Activated naive CD8-positive, alpha-beta T cell treated with anti-CD3 and anti-CD28 coated beads, Interleukin-2, amount 50 U/mL, for 24 hours (primary cell): Measurements from ENCODE around the gene SIX5.

ENCODE experiments used
- ATAC-seq: fragments of 150-1000 bp; cut with Tn5 transposase; one replicate; pipeline ENCODE4 v1.10.0; 2021
- DNase-seq: peaks from one replicate; pipeline ENCODE4 v3.0.0; 2021
- H3K27ac Mint-ChIP-seq: one replicate; pipeline ENCODE4 v1.8.0; 2021; ENCODE audit warnings: mild to moderate bottlenecking, mixed read lengths
- H3K27me3 Mint-ChIP-seq: one replicate; pipeline ENCODE4 v1.8.0; 2021; ENCODE audit warnings: mixed read lengths
- H3K36me3 Mint-ChIP-seq: one replicate; pipeline ENCODE4 v1.8.0; 2021; ENCODE audit warnings: low read depth, mixed read lengths
- H3K4me1 Mint-ChIP-seq: one replicate; pipeline ENCODE4 v1.8.0; 2021; ENCODE audit warnings: mixed read lengths
- H3K4me3 Mint-ChIP-seq: one replicate; pipeline ENCODE4 v1.8.0; 2021; ENCODE audit warnings: mild to moderate bottlenecking, moderate library complexity, mixed read lengths
- H3K9me3 Mint-ChIP-seq: one replicate; pipeline ENCODE4 v1.8.0; 2021; ENCODE audit warnings: mixed read lengths

The SIX5 gene

GRCh38 chr19:45785097-45785496 is 16.0 kb upstream of the SIX5 start:
- H3K4me3 Mint-ChIP-seq: no peak overlapping the region
- no peaks in the 10 kb centered on the region for H3K9me3 Mint-ChIP-seq
- H3K4me1 Mint-ChIP-seq: no peaks in the 10 kb centered on the region
- DNase-seq: no peak
- no peak for ATAC-seq
- H3K36me3 Mint-ChIP-seq: peaks cover 37% of the 10 kb centered on the region
- peaks cover 8% of the 10 kb centered on the region for H3K27me3 Mint-ChIP-seq
- no peak overlapping the region for H3K27ac Mint-ChIP-seq

- H3K4me1 Mint-ChIP-seq: peaks cover 6% of the 10 kb centered on the region
- peaks cover 29% of the 10 kb centered on the region for H3K36me3 Mint-ChIP-seq
- no peak overlapping the region for H3K27ac Mint-ChIP-seq
- ATAC-seq: no peak
- no peaks in the 10 kb centered on the region for H3K9me3 Mint-ChIP-seq
- H3K27me3 Mint-ChIP-seq: peaks cover 17% of the 10 kb centered on the region
- DNase-seq: no peak
- no peak overlapping the region for H3K4me3 Mint-ChIP-seq
Measured at GRCh38 chr19:45784096-45784495, 15.0 kb upstream of the SIX5 start.

GRCh38 chr19:45782820-45783785 is 14.1 kb upstream of the SIX5 start:
- DNase-seq (no peak), ATAC-seq (no peak)
- H3K36me3 Mint-ChIP-seq: peaks cover 22% of the 10 kb centered on the region
- H3K27me3 Mint-ChIP-seq: peaks cover 22% of the 10 kb centered on the region
- H3K9me3 Mint-ChIP-seq: no peaks in the 10 kb centered on the region
- H3K4me1 Mint-ChIP-seq: peaks cover 13% of the 10 kb centered on the region
- no peak overlapping the region for H3K4me3 Mint-ChIP-seq
- H3K27ac Mint-ChIP-seq: no peak overlapping the region

GRCh38 chr19:45782162-45782691 is 13.2 kb upstream of the SIX5 start, which contains the start of gene DMPK:
Gene DMPK (minus strand): TSS chr19:45782490. CDS start chr19:45782352, 138 bp downstream.
- Mint-ChIP-seq H3K27ac (no peak within 1 kb of the TSS), H3K36me3 (peaks cover 23% of the 10 kb centered on the region), H3K9me3 (no peaks in the 10 kb centered on the region), H3K4me3 (no peak within 1 kb of the TSS), H3K4me1 (peaks cover 13% of the 10 kb centered on the region), H3K27me3 (peaks cover 22% of the 10 kb centered on the region)
- ATAC-seq: no peak
- no peak for DNase-seq

- H3K27ac Mint-ChIP-seq: no peak overlapping the region
- H3K9me3 Mint-ChIP-seq: no peaks in the 10 kb centered on the region
- DNase-seq: no peak
- H3K4me1 Mint-ChIP-seq: peaks cover 13% of the 10 kb centered on the region
- H3K27me3 Mint-ChIP-seq: peaks cover 22% of the 10 kb centered on the region
- H3K36me3 Mint-ChIP-seq: peaks cover 22% of the 10 kb centered on the region
- no peak for ATAC-seq
- H3K4me3 Mint-ChIP-seq: no peak overlapping the region
Measured at GRCh38 chr19:45781214-45782161, 12.4 kb upstream of the SIX5 start.

- Mint-ChIP-seq H3K27me3 (peaks cover 22% of the 10 kb centered on the region), H3K4me1 (peaks cover 13% of the 10 kb centered on the region), H3K27ac (no peak overlapping the region), H3K36me3 (peaks cover 18% of the 10 kb centered on the region), H3K9me3 (no peaks in the 10 kb centered on the region), H3K4me3 (no peak overlapping the region)
- ATAC-seq: no peak
- DNase-seq: no peak
Measured at GRCh38 chr19:45780448-45781213, 11.6 kb upstream of the SIX5 start.

GRCh38 chr19:45780146-45780447 is 11.0 kb upstream of the SIX5 start:
- H3K27ac Mint-ChIP-seq: no peak overlapping the region
- no peaks in the 10 kb centered on the region for H3K9me3 Mint-ChIP-seq
- ATAC-seq (no peak), DNase-seq (no peak)
- H3K27me3 Mint-ChIP-seq: peaks cover 22% of the 10 kb centered on the region
- peaks cover 18% of the 10 kb centered on the region for H3K36me3 Mint-ChIP-seq
- peaks cover 13% of the 10 kb centered on the region for H3K4me1 Mint-ChIP-seq
- H3K4me3 Mint-ChIP-seq: no peak overlapping the region

GRCh38 chr19:45779231-45780145 is 10.4 kb upstream of the SIX5 start:
- H3K36me3 Mint-ChIP-seq: peaks cover 18% of the 10 kb centered on the region
- H3K4me1 Mint-ChIP-seq: peaks cover 13% of the 10 kb centered on the region
- no peaks in the 10 kb centered on the region for H3K9me3 Mint-ChIP-seq
- peaks cover 22% of the 10 kb centered on the region for H3K27me3 Mint-ChIP-seq
- H3K27ac Mint-ChIP-seq: no peak overlapping the region
- H3K4me3 Mint-ChIP-seq: peak overlapping the region; percentile 66
- peak; percentile 84 for ATAC-seq
- peak; percentile 92 for DNase-seq

GRCh38 chr19:45778010-45778661 is 9.1 kb upstream of the SIX5 start:
- H3K4me3 Mint-ChIP-seq: peak overlapping the region; percentile 66
- no peak for ATAC-seq
- peaks cover 13% of the 10 kb centered on the region for H3K4me1 Mint-ChIP-seq
- peaks cover 22% of the 10 kb centered on the region for H3K27me3 Mint-ChIP-seq
- H3K36me3 Mint-ChIP-seq: peaks cover 18% of the 10 kb centered on the region
- H3K9me3 Mint-ChIP-seq: no peaks in the 10 kb centered on the region
- H3K27ac Mint-ChIP-seq: no peak overlapping the region
- DNase-seq: no peak

- DNase-seq (no peak), ATAC-seq (no peak)
- peaks cover 22% of the 10 kb centered on the region for H3K27me3 Mint-ChIP-seq
- no peak overlapping the region for H3K27ac Mint-ChIP-seq
- peaks cover 13% of the 10 kb centered on the region for H3K4me1 Mint-ChIP-seq
- no peak overlapping the region for H3K4me3 Mint-ChIP-seq
- peaks cover 18% of the 10 kb centered on the region for H3K36me3 Mint-ChIP-seq
- H3K9me3 Mint-ChIP-seq: no peaks in the 10 kb centered on the region
Measured at GRCh38 chr19:45777395-45777961, 8.4 kb upstream of the SIX5 start.

GRCh38 chr19:45774765-45775164 is 5.7 kb upstream of the SIX5 start:
- Mint-ChIP-seq H3K27me3 (peaks cover 23% of the 10 kb centered on the region), H3K9me3 (no peaks in the 10 kb centered on the region), H3K36me3 (peaks cover 18% of the 10 kb centered on the region), H3K4me1 (peaks cover 21% of the 10 kb centered on the region), H3K4me3 (no peak overlapping the region), H3K27ac (no peak overlapping the region)
- no peak for DNase-seq
- no peak for ATAC-seq

- H3K27ac Mint-ChIP-seq: no peak overlapping the region
- ATAC-seq (no peak), DNase-seq (no peak)
- no peaks in the 10 kb centered on the region for H3K9me3 Mint-ChIP-seq
- H3K27me3 Mint-ChIP-seq: peaks cover 11% of the 10 kb centered on the region
- peaks cover 15% of the 10 kb centered on the region for H3K36me3 Mint-ChIP-seq
- no peak overlapping the region for H3K4me3 Mint-ChIP-seq
- H3K4me1 Mint-ChIP-seq: peaks cover 15% of the 10 kb centered on the region
Measured at GRCh38 chr19:45773384-45773783, 4.3 kb upstream of the SIX5 start.
